GM21381 (cell line): ENCODE results near the gene SOX2.
"Not testable (repeated sequence)": the region's sequence is repeated elsewhere in the genome, so short reads cannot be mapped to it uniquely, and the experiment has no call there.

Experiments
- ATAC-seq: cut with Tn5 transposase; IDR thresholded peaks from one replicate; pipeline ENCODE4 v1.9.1; 2021; ENCODE audit warnings: mild to moderate bottlenecking, moderate library complexity; ENCODE audit not compliant: unreplicated experiment

The SOX2 gene

GRCh38 chr3:181756645-181757297, 45.0 kb downstream of the SOX2 start:
- ATAC-seq = no peak

- no peak for ATAC-seq
Observed at GRCh38 chr3:181757694-181758306, 46.1 kb downstream of the SOX2 start.

DNA sequence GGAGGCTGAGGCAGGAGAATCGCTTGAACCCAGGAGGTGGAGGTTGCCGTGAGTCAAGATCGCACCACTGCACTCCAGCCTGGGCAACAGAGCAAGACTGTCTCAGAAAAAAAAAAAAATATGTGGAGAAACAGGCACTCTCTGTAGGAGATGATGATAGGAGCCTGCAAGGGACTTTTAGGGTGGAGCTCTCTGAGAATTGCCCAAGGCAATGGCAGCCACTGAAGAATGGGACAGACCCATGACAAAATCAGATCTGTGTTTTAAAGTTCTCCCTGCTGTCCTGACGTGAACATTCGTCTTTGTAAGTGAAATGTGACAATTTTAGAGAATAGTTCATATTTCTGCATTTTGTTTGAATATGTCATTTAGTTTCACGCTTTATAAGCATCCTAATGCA, 50.2 kb downstream of the SOX2 start:
- no peak for ATAC-seq

GRCh38 chr3:181764033-181764432, 52.3 kb downstream of the SOX2 start:
- ATAC-seq = not testable (repeated sequence)
